Upper lobe of left lung (tissue), 6 donors: ENCODE data around the gene TNF. TPM values are rescaled to one million over a fixed set of nuclear protein-coding genes. Genes with fewer than 3 reads are reported as not detected.
A peak's percentile ranks its signal among the peaks of the same experiment; 100 is the strongest.

Experiments
- ATAC-seq, 2 donors: fragments of 200-7000 bp; cut with Tn5 transposase; one replicate each; pipeline ENCODE4 v1.9.1; 2022; ENCODE audit warnings: mild to moderate bottlenecking in 2 of 2, moderate library complexity in 2 of 2; ENCODE audit not compliant: low FRiP score in 2 of 2
- DNase-seq, 2 donors: peaks; one replicate each; pipeline ENCODE4 v3.0.0-alpha.2; 2019 to 2020
- H3K27ac ChIP-seq, 4 donors: fragments of 200-600 bp; sonication (generic); one replicate each; pipeline ENCODE4 v1.5.1; 2016 to 2019
- H3K27me3 ChIP-seq, 4 donors: fragments of 200-600 bp; sonication (generic); one replicate each; pipeline ENCODE4 v1.5.1; 2017 to 2019
- H3K36me3 ChIP-seq, 4 donors: fragments of 200-600 bp; sonication (generic); one replicate each; pipeline ENCODE4 v1.5.1; 2016 to 2019
- H3K4me1 ChIP-seq, 4 donors: fragments of 200-600 bp; sonication (generic); one replicate each; pipeline ENCODE4 v1.5.1; 2018 to 2019
- H3K4me3 ChIP-seq, 4 donors: fragments of 200-600 bp; sonication (generic); one replicate each; pipeline ENCODE4 v1.5.1; 2017 to 2019; ENCODE audit warnings: mild to moderate bottlenecking in 2 of 4, moderate library complexity in 1 of 4
- H3K9me3 ChIP-seq, 4 donors: fragments of 200-600 bp; sonication (generic); one replicate each; pipeline ENCODE4 v1.5.1; 2018 to 2019
- EP300 ChIP-seq, 4 donors: sonication (generic); formaldehyde crosslinking; IDR thresholded peaks; one replicate each; pipeline ENCODE4 v1.5.1; 2017; ENCODE audit warnings: antibody characterized with exemption in 4 of 4, control low read depth in 2 of 4
- POLR2A ChIP-seq, 4 donors: fragments of 450-650 bp; IDR thresholded peaks; one replicate each; pipeline ENCODE4 v1.5.1; 2016 to 2017; ENCODE audit warnings: antibody characterized with exemption in 4 of 4, mild to moderate bottlenecking in 2 of 4
- POLR2AphosphoS5 ChIP-seq, 2 donors: sonication (generic); formaldehyde crosslinking; IDR thresholded peaks; one replicate each; pipeline ENCODE4 v1.5.1; 2017; ENCODE audit warnings: antibody characterized with exemption in 2 of 2
- WGBS, 2 donors: methylation state at CpG; one replicate each; pipeline ENCODE4 v1.1.5; 2017 to 2018; 5-methylcytosine and 5-hydroxymethylcytosine counted together
- total RNA-seq, 6 donors: library from RNA; depleted of rRNA in 4 of 6; stranded (reverse); fragments of >200 nt in 4 of 6; gene quantifications; one replicate each; pipeline versions ENCODE4 v1.1.0 to v1.2.1, GENCODE V29; 2016 to 2021
- TF ChIP-seq, protein P1 (sequence below), 6 experiments: fragments of 450-650 bp in 4 of 6; fragments of 200-600 bp in 2 of 6; sonication (generic) in 2 of 6; IDR thresholded peaks; one replicate each; pipeline ENCODE4 v1.5.1; 2016 to 2019; ENCODE audit warnings: antibody characterized with exemption in 6 of 6
- donor health status: DM: no; HTN: no; CAD: no; lungs with moderate emphysema.
- donor health status: DM: no; HTN: yes; CAD: no; lungs with severe emphysema.

The TNF gene
- total RNA-seq, 6 donors from 2014 or later, result 0.33 to 6.6 (median 2.9) TPM

DNA sequence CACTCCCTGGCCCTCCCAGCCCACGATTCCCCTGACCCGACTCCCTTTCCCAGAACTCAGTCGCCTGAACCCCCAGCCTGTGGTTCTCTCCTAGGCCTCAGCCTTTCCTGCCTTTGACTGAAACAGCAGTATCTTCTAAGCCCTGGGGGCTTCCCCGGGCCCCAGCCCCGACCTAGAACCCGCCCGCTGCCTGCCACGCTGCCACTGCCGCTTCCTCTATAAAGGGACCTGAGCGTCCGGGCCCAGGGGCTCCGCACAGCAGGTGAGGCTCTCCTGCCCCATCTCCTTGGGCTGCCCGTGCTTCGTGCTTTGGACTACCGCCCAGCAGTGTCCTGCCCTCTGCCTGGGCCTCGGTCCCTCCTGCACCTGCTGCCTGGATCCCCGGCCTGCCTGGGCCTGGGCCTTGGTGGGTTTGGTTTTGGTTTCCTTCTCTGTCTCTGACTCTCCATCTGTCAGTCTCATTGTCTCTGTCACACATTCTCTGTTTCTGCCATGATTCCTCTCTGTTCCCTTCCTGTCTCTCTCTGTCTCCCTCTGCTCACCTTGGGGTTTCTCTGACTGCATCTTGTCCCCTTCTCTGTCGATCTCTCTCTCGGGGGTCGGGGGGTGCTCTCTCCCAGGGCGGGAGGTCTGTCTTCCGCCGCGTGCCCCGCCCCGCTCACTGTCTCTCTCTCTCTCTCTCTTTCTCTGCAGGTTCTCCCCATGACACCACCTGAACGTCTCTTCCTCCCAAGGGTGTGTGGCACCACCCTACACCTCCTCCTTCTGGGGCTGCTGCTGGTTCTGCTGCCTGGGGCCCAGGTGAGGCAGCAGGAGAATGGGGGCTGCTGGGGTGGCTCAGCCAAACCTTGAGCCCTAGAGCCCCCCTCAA, 3.1 kb upstream of the TNF start, which contains the start of gene LTA:
Gene LTA, plus strand, starts transcription at position 249 of the 871 bp plus-strand sequence. Its CDS starts 454 bp downstream, at position 703.
- Histone ChIP-seq H3K4me3 (peak within 1 kb of the TSS in 3 of 4 donors; percentile 7 to 22 (median 19)), H3K4me1 (peaks cover 0 to 4% (median 1%) of the 10 kb centered on the region in 4 donors), H3K36me3 (no peaks in the 10 kb centered on the region), H3K9me3 (no peaks in the 10 kb centered on the region), H3K27ac (peak within 1 kb of the TSS in 2 of 4 donors; percentile 52 to 58), H3K27me3 (no peaks in the 10 kb centered on the region)
- TF ChIP-seq, protein P1, sequence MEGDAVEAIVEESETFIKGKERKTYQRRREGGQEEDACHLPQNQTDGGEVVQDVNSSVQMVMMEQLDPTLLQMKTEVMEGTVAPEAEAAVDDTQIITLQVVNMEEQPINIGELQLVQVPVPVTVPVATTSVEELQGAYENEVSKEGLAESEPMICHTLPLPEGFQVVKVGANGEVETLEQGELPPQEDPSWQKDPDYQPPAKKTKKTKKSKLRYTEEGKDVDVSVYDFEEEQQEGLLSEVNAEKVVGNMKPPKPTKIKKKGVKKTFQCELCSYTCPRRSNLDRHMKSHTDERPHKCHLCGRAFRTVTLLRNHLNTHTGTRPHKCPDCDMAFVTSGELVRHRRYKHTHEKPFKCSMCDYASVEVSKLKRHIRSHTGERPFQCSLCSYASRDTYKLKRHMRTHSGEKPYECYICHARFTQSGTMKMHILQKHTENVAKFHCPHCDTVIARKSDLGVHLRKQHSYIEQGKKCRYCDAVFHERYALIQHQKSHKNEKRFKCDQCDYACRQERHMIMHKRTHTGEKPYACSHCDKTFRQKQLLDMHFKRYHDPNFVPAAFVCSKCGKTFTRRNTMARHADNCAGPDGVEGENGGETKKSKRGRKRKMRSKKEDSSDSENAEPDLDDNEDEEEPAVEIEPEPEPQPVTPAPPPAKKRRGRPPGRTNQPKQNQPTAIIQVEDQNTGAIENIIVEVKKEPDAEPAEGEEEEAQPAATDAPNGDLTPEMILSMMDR (IDR thresholded peaks at IDR 0.05), result no peak
- TF ChIP-seq EP300 (IDR thresholded peaks at IDR 0.05) (no peak), POLR2A (IDR thresholded peaks at IDR 0.05) (no peak), POLR2AphosphoS5 (IDR thresholded peaks at IDR 0.05) (no peak)
- peak in 1 of 2 donors; percentile 15 for ATAC-seq
- 82 to 86% methylated on average over 26 to 27 of the region's 27 CpGs for WGBS, 2 donors
- peak in 1 of 2 donors; percentile 77 for DNase-seq

DNA sequence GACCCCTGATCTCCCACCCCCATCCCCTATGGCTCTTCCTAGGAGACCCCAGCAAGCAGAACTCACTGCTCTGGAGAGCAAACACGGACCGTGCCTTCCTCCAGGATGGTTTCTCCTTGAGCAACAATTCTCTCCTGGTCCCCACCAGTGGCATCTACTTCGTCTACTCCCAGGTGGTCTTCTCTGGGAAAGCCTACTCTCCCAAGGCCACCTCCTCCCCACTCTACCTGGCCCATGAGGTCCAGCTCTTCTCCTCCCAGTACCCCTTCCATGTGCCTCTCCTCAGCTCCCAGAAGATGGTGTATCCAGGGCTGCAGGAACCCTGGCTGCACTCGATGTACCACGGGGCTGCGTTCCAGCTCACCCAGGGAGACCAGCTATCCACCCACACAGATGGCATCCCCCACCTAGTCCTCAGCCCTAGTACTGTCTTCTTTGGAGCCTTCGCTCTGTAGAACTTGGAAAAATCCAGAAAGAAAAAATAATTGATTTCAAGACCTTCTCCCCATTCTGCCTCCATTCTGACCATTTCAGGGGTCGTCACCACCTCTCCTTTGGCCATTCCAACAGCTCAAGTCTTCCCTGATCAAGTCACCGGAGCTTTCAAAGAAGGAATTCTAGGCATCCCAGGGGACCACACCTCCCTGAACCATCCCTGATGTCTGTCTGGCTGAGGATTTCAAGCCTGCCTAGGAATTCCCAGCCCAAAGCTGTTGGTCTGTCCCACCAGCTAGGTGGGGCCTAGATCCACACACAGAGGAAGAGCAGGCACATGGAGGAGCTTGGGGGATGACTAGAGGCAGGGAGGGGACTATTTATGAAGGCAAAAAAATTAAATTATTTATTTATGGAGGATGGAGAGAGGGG, 1.9 kb upstream of the TNF start:
- WGBS, 2 donors, result 88 to 94% methylated on average over 9 of the region's 9 CpGs
- Histone ChIP-seq H3K27me3 (no peaks in the 10 kb centered on the region), H3K36me3 (no peaks in the 10 kb centered on the region), H3K4me3 (no peak overlapping the region), H3K27ac (peak overlapping the region in 1 of 4 donors; percentile 6), H3K9me3 (no peaks in the 10 kb centered on the region), H3K4me1 (peaks cover 0 to 7% (median 0%) of the 10 kb centered on the region in 4 donors)
- DNase-seq, result no peak
- ATAC-seq, result no peak
- TF ChIP-seq POLR2AphosphoS5 (IDR thresholded peaks at IDR 0.05), result no peak
- TF ChIP-seq POLR2A (IDR thresholded peaks at IDR 0.05), result no peak
- TF ChIP-seq, protein P1 (IDR thresholded peaks at IDR 0.05), result no peak
- TF ChIP-seq EP300 (IDR thresholded peaks at IDR 0.05), result no peak

DNA sequence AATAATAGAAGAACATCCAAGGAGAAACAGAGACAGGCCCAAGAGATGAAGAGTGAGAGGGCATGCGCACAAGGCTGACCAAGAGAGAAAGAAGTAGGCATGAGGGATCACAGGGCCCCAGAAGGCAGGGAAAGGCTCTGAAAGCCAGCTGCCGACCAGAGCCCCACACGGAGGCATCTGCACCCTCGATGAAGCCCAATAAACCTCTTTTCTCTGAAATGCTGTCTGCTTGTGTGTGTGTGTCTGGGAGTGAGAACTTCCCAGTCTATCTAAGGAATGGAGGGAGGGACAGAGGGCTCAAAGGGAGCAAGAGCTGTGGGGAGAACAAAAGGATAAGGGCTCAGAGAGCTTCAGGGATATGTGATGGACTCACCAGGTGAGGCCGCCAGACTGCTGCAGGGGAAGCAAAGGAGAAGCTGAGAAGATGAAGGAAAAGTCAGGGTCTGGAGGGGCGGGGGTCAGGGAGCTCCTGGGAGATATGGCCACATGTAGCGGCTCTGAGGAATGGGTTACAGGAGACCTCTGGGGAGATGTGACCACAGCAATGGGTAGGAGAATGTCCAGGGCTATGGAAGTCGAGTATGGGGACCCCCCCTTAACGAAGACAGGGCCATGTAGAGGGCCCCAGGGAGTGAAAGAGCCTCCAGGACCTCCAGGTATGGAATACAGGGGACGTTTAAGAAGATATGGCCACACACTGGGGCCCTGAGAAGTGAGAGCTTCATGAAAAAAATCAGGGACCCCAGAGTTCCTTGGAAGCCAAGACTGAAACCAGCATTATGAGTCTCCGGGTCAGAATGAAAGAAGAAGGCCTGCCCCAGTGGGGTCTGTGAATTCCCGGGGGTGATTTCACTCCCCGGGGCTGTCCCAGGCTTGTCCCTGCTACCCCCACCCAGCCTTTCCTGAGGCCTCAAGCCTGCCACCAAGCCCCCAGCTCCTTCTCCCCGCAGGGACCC, 981 bp upstream of the TNF start:
- WGBS, 2 donors, result 83 to 87% methylated on average over 14 of the region's 14 CpGs
- Histone ChIP-seq H3K27ac (peak overlapping the region in 2 of 4 donors; percentile 8 to 81), H3K4me3 (no peak overlapping the region)

More for the DNA sequence above, 981 bp upstream of the TNF start:
- DNase-seq (no peak), ATAC-seq (no peak)
- no peaks in the 10 kb centered on the region for H3K36me3 ChIP-seq
- H3K4me1 ChIP-seq, result peaks cover 0 to 7% (median 0%) of the 10 kb centered on the region in 4 donors
- TF ChIP-seq EP300 (IDR thresholded peaks at IDR 0.05), result no peak
- no peak for TF ChIP-seq POLR2A (IDR thresholded peaks at IDR 0.05)
- TF ChIP-seq, protein P1 (IDR thresholded peaks at IDR 0.05), result no peak
- TF ChIP-seq POLR2AphosphoS5 (IDR thresholded peaks at IDR 0.05), result no peak
- H3K9me3 ChIP-seq, result no peaks in the 10 kb centered on the region
- H3K27me3 ChIP-seq, result no peaks in the 10 kb centered on the region
